Uterus (tissue), 2 donors: ENCODE measurements around the gene CIC.

Experiments used
- CTCF ChIP-seq, 4 experiments: fragments of 200-600 bp in 2 of 4; fragments of 450-650 bp in 2 of 4; sonication (generic) in 2 of 4; IDR thresholded peaks; one replicate each; pipeline ENCODE4 v1.5.1; 2016 to 2019; ENCODE audit warnings: antibody characterized with exemption in 4 of 4, mild to moderate bottlenecking in 2 of 4, moderate library complexity in 1 of 4
- POLR2A ChIP-seq, 2 donors: fragments of 450-650 bp; IDR thresholded peaks; one replicate each; pipeline ENCODE4 v1.6.1; 2016; ENCODE audit warnings: antibody characterized with exemption in 2 of 2, mild to moderate bottlenecking in 1 of 2, moderate library complexity in 1 of 2

GRCh38 chr19:42328854-42329253 lies 59.8 kb downstream of the CIC start:
- TF ChIP-seq CTCF (IDR thresholded peaks at IDR 0.05) (no peak), POLR2A (IDR thresholded peaks at IDR 0.05) (no peak)
